Neural cell (in vitro differentiated cells): Measurements from ENCODE around the gene STS. TPM values are rescaled to one million over a fixed set of nuclear protein-coding genes. Genes with fewer than 3 reads are reported as not detected.

Experiments used
- H2AFZ ChIP-seq: fragments of 200-600, 300-800 bp; sonication (generic), shearing (Covaris generic); 2 replicates; pipeline ENCODE4 v1.6.0; 2014; ENCODE audit warnings: low read depth, mild to moderate bottlenecking, antibody characterized with exemption, low read length, moderate library complexity
- H3F3A ChIP-seq: fragments of 200-600 bp; shearing (Covaris generic); 2 replicates; pipeline ENCODE4 v1.6.1; 2016; ENCODE audit warnings: mild to moderate bottlenecking, moderate library complexity, mixed read lengths, antibody characterized with exemption, low read length; ENCODE audit not compliant: insufficient read depth, poor library complexity, severe bottlenecking
- H3K27ac ChIP-seq: fragments of 200-600, 300-800 bp; sonication (generic), shearing (Covaris generic); 2 replicates; pipeline ENCODE4 v1.5.1; 2014; ENCODE audit warnings: mild to moderate bottlenecking, low read length, moderate library complexity
- H3K27me3 ChIP-seq: fragments of 300-800, 200-600 bp; sonication (generic), shearing (Covaris generic); 2 replicates; pipeline ENCODE4 v1.6.0; 2014; ENCODE audit warnings: mild to moderate bottlenecking, low read depth, low read length, moderate library complexity; ENCODE audit not compliant: insufficient read depth
- H3K36me3 ChIP-seq: fragments of 300-800, 200-600 bp; sonication (generic), shearing (Covaris generic); 2 replicates; pipeline ENCODE4 v1.5.1; 2014; ENCODE audit warnings: mild to moderate bottlenecking, antibody characterized with exemption, low read length, moderate library complexity; ENCODE audit not compliant: insufficient read depth
- H3K4me2 ChIP-seq: fragments of 300-800, 200-600 bp; sonication (generic), shearing (Covaris generic); 2 replicates; pipeline ENCODE4 v1.6.0; 2014; ENCODE audit warnings: mild to moderate bottlenecking, low read length
- H3K4me3 ChIP-seq: fragments of 300-800, 200-600 bp; sonication (generic), shearing (Covaris generic); 2 replicates; pipeline ENCODE4 v1.5.1; 2014; ENCODE audit warnings: mild to moderate bottlenecking, low read length, moderate library complexity
- H3K79me2 ChIP-seq: fragments of 200-600 bp; shearing (Covaris generic); replicated peaks from 2 replicates; pipeline ENCODE4 v1.6.0; 2014; ENCODE audit warnings: mild to moderate bottlenecking, low read length, moderate library complexity; ENCODE audit not compliant: insufficient read depth
- H3K9ac ChIP-seq: fragments of 300-800, 200-600 bp; sonication (generic), shearing (Covaris generic); 2 replicates; pipeline ENCODE4 v1.6.1; 2016; ENCODE audit warnings: mild to moderate bottlenecking, low read length, mixed read lengths
- H3K9me2 ChIP-seq: fragments of 200-600 bp; shearing (Covaris generic); 2 replicates; pipeline ENCODE4 v1.6.1; 2016; ENCODE audit warnings: mild to moderate bottlenecking, low read length, mixed read lengths; ENCODE audit not compliant: insufficient read depth
- H3K9me3 ChIP-seq: fragments of 200-600, 300-800 bp; sonication (generic), shearing (Covaris generic); 2 replicates; pipeline ENCODE4 v1.6.1; 2016; ENCODE audit warnings: mild to moderate bottlenecking, mixed run types, low read length, moderate library complexity, mixed read lengths
- H4K20me1 ChIP-seq: fragments of 200-600 bp; shearing (Covaris generic); 2 replicates; pipeline ENCODE4 v1.6.1; 2016; ENCODE audit warnings: mild to moderate bottlenecking, mixed run types; ENCODE audit not compliant: insufficient read depth
- EP300 ChIP-seq: fragments of 450-650 bp; conservative IDR thresholded peaks from 2 replicates; pipeline ENCODE4 v1.6.1; 2014; ENCODE audit warnings: antibody characterized with exemption, mild to moderate bottlenecking, moderate library complexity; ENCODE audit not compliant: poor library complexity, severe bottlenecking
- EZH2 ChIP-seq: fragments of 200-600, 300-800 bp; shearing (Covaris generic), sonication (generic); IDR thresholded peaks from 2 replicates; pipeline ENCODE4 v1.6.1; 2014; ENCODE audit warnings: antibody characterized with exemption, low read length, borderline replicate concordance, mild to moderate bottlenecking; ENCODE audit not compliant: insufficient read depth, poor library complexity, severe bottlenecking
- MXI1 ChIP-seq: fragments of 450-650 bp; conservative IDR thresholded peaks from 2 replicates; pipeline ENCODE4 v1.6.1; 2014; ENCODE audit warnings: antibody characterized with exemption, mild to moderate bottlenecking; ENCODE audit not compliant: poor library complexity, severe bottlenecking
- POLR2AphosphoS5 ChIP-seq: IDR thresholded peaks from 2 replicates; pipeline ENCODE4 v1.6.1; 2012
- RAD21 ChIP-seq: fragments of 450-650 bp; conservative IDR thresholded peaks from 2 replicates; pipeline ENCODE4 v1.6.1; 2014; ENCODE audit warnings: antibody characterized with exemption, mild to moderate bottlenecking, moderate library complexity
- SMC3 ChIP-seq: fragments of 450-650 bp; conservative IDR thresholded peaks from 2 replicates; pipeline ENCODE4 v1.6.1; 2014; ENCODE audit warnings: antibody characterized with exemption, mild to moderate bottlenecking, moderate library complexity; ENCODE audit not compliant: poor library complexity
- TAF1 ChIP-seq: IDR thresholded peaks from 2 replicates; pipeline ENCODE4 v1.6.1; 2012; ENCODE audit warnings: low read depth
- polyA plus RNA-seq: library from polyadenylated mRNA; depleted of rRNA; stranded (reverse); fragments of >200 nt; gene quantifications from 2 replicates; pipeline ENCODE4 v1.2.3, GENCODE V29; 2014
- TF ChIP-seq, protein P1 (sequence below): IDR thresholded peaks from 2 replicates; pipeline ENCODE4 v1.6.1; 2012; ENCODE audit warnings: borderline replicate concordance
- TF ChIP-seq, protein P2 (sequence below): fragments of 450-650 bp; IDR thresholded peaks from 2 replicates; pipeline ENCODE4 v1.5.1; 2014; ENCODE audit warnings: antibody characterized with exemption, mild to moderate bottlenecking, moderate library complexity; ENCODE audit not compliant: poor library complexity, severe bottlenecking

STS gene
- polyA plus RNA-seq, 1 donor from 2014 or later, result 1.7 TPM

DNA sequence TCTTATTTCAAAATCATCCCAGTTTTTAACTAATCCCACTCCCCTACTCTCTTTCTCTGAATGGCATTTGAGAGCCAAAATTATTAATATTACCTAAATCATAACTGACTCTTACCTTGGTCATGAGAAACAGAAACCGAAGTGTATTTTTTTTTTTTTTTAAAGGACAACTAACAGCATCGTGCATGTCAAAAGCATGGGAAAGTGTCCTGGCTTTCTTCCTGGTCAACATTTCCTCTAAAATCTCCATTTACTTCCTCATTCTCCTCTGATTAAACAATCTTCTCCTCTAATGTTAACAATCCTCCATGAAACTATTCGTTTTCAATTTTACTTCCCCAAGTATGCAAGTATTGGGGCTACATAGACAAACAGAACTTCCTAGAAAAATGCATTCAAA is 2.1 kb upstream of the STS start:
- TF ChIP-seq, protein P1, sequence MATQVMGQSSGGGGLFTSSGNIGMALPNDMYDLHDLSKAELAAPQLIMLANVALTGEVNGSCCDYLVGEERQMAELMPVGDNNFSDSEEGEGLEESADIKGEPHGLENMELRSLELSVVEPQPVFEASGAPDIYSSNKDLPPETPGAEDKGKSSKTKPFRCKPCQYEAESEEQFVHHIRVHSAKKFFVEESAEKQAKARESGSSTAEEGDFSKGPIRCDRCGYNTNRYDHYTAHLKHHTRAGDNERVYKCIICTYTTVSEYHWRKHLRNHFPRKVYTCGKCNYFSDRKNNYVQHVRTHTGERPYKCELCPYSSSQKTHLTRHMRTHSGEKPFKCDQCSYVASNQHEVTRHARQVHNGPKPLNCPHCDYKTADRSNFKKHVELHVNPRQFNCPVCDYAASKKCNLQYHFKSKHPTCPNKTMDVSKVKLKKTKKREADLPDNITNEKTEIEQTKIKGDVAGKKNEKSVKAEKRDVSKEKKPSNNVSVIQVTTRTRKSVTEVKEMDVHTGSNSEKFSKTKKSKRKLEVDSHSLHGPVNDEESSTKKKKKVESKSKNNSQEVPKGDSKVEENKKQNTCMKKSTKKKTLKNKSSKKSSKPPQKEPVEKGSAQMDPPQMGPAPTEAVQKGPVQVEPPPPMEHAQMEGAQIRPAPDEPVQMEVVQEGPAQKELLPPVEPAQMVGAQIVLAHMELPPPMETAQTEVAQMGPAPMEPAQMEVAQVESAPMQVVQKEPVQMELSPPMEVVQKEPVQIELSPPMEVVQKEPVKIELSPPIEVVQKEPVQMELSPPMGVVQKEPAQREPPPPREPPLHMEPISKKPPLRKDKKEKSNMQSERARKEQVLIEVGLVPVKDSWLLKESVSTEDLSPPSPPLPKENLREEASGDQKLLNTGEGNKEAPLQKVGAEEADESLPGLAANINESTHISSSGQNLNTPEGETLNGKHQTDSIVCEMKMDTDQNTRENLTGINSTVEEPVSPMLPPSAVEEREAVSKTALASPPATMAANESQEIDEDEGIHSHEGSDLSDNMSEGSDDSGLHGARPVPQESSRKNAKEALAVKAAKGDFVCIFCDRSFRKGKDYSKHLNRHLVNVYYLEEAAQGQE, result no peak
- TF ChIP-seq RAD21 (no peak), MXI1 (no peak), POLR2AphosphoS5 (no peak), EZH2 (no peak), EP300 (no peak), TAF1 (no peak), SMC3 (no peak)
- TF ChIP-seq, protein P2, sequence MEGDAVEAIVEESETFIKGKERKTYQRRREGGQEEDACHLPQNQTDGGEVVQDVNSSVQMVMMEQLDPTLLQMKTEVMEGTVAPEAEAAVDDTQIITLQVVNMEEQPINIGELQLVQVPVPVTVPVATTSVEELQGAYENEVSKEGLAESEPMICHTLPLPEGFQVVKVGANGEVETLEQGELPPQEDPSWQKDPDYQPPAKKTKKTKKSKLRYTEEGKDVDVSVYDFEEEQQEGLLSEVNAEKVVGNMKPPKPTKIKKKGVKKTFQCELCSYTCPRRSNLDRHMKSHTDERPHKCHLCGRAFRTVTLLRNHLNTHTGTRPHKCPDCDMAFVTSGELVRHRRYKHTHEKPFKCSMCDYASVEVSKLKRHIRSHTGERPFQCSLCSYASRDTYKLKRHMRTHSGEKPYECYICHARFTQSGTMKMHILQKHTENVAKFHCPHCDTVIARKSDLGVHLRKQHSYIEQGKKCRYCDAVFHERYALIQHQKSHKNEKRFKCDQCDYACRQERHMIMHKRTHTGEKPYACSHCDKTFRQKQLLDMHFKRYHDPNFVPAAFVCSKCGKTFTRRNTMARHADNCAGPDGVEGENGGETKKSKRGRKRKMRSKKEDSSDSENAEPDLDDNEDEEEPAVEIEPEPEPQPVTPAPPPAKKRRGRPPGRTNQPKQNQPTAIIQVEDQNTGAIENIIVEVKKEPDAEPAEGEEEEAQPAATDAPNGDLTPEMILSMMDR, result no peak
- no peaks in the 10 kb centered on the region for H3F3A ChIP-seq
- H3K4me3 ChIP-seq, result no peak overlapping the region
- no peak overlapping the region for H2AFZ ChIP-seq
- no peaks in the 10 kb centered on the region for H3K36me3 ChIP-seq
- H3K27me3 ChIP-seq, result no peaks in the 10 kb centered on the region
- H3K9me2 ChIP-seq, result no peaks in the 10 kb centered on the region
- no peaks in the 10 kb centered on the region for H4K20me1 ChIP-seq
- H3K79me2 ChIP-seq, result no peaks in the 10 kb centered on the region
- no peaks in the 10 kb centered on the region for H3K9me3 ChIP-seq
- no peak overlapping the region for H3K9ac ChIP-seq
- no peak overlapping the region for H3K4me2 ChIP-seq
- no peak overlapping the region for H3K27ac ChIP-seq

GRCh38 chrX:7146020-7146702 is 1.4 kb upstream of the STS start:
- Histone ChIP-seq H4K20me1 (no peaks in the 10 kb centered on the region), H3K9me2 (no peaks in the 10 kb centered on the region), H3K9ac (no peak overlapping the region), H3K79me2 (no peaks in the 10 kb centered on the region), H3K4me3 (no peak overlapping the region), H3K36me3 (no peaks in the 10 kb centered on the region), H3K27ac (no peak overlapping the region), H3K4me2 (no peak overlapping the region), H3K27me3 (no peaks in the 10 kb centered on the region), H3F3A (no peaks in the 10 kb centered on the region), H2AFZ (no peak overlapping the region), H3K9me3 (no peaks in the 10 kb centered on the region)
- TF ChIP-seq, protein P2, result no peak
- TF ChIP-seq SMC3 (no peak), POLR2AphosphoS5 (no peak), MXI1 (no peak), TAF1 (no peak), EZH2 (no peak), RAD21 (no peak), EP300 (no peak)
- TF ChIP-seq, protein P1, result no peak
